H9 (cell line): ENCODE measurements around the gene KCTD20. TPM values are rescaled to one million over a fixed set of nuclear protein-coding genes. Genes with fewer than 3 reads are reported as not detected.

Source experiments
- DNase-seq: peaks from one replicate; pipeline ENCODE4 v3.0.0-alpha.2; 2017
- H2AFZ ChIP-seq: one replicate; pipeline ENCODE4 v1.6.1; 2013; ENCODE audit warnings: mild to moderate bottlenecking, low read length, control low read depth, moderate library complexity
- H2AK5ac ChIP-seq: 2 replicates; pipeline ENCODE4 v1.6.1; 2013; ENCODE audit warnings: low read length, control low read depth, mixed read lengths; ENCODE audit not compliant: insufficient read length
- H2BK120ac ChIP-seq: one replicate; pipeline ENCODE4 v1.6.1; 2013; ENCODE audit warnings: low read depth, mild to moderate bottlenecking, low read length, control low read depth, inconsistent platforms; ENCODE audit not compliant: poor library complexity, severe bottlenecking
- H2BK12ac ChIP-seq: 2 replicates; pipeline ENCODE4 v1.6.1; 2013; ENCODE audit warnings: low read length, control low read depth, mixed read lengths, low read depth; ENCODE audit not compliant: insufficient read length
- H2BK15ac ChIP-seq: 2 replicates; pipeline ENCODE4 v1.6.1; 2013; ENCODE audit warnings: low read depth, low read length, control low read depth
- H2BK20ac ChIP-seq: one replicate; pipeline ENCODE4 v1.6.1; 2013; ENCODE audit warnings: low read depth, mild to moderate bottlenecking, low read length, control low read depth, inconsistent platforms; ENCODE audit not compliant: poor library complexity, severe bottlenecking
- H2BK5ac ChIP-seq: 2 replicates; pipeline ENCODE4 v1.6.1; 2013; ENCODE audit warnings: low read length, control low read depth, mixed read lengths; ENCODE audit not compliant: insufficient read length
- H3K14ac ChIP-seq: 2 replicates; pipeline ENCODE4 v1.6.1; 2013; ENCODE audit warnings: low read length, control low read depth; ENCODE audit not compliant: insufficient read depth
- H3K18ac ChIP-seq: 2 replicates; pipeline ENCODE4 v1.6.1; 2013; ENCODE audit warnings: low read depth, mild to moderate bottlenecking, mixed read lengths, low read length, control low read depth; ENCODE audit not compliant: insufficient read length
- H3K23ac ChIP-seq: 2 replicates; pipeline ENCODE4 v1.6.1; 2013; ENCODE audit warnings: low read length, control low read depth, mixed read lengths, low read depth; ENCODE audit not compliant: insufficient read length
- H3K23me2 ChIP-seq: 2 replicates; pipeline ENCODE4 v1.6.1; 2013; ENCODE audit warnings: low read depth, mild to moderate bottlenecking, mixed read lengths, low read length, control low read depth; ENCODE audit not compliant: insufficient read length, poor library complexity, severe bottlenecking
- H3K27ac ChIP-seq: 2 replicates; pipeline ENCODE4 v1.5.1; 2013; ENCODE audit warnings: low read length, control low read depth, mixed read lengths, low read depth; ENCODE audit not compliant: insufficient read length
- H3K27me3 ChIP-seq: 2 replicates; pipeline ENCODE4 v1.6.1; 2013; ENCODE audit warnings: low read length, control low read depth, inconsistent platforms; ENCODE audit not compliant: insufficient read depth
- H3K4ac ChIP-seq: 2 replicates; pipeline ENCODE4 v1.6.1; 2013; ENCODE audit warnings: low read depth, mild to moderate bottlenecking, control low read depth, inconsistent platforms, low read length, moderate library complexity
- H3K4me1 ChIP-seq: 2 replicates; pipeline ENCODE4 v1.6.1; 2013; ENCODE audit warnings: low read length, control low read depth, inconsistent platforms; ENCODE audit not compliant: insufficient read depth
- H3K4me2 ChIP-seq: 2 replicates; pipeline ENCODE4 v1.6.1; 2013; ENCODE audit warnings: low read length, control low read depth, mixed read lengths; ENCODE audit not compliant: insufficient read length, insufficient read depth
- H3K56ac ChIP-seq: 2 replicates; pipeline ENCODE4 v1.6.1; 2013; ENCODE audit warnings: low read depth, mild to moderate bottlenecking, mixed read lengths, low read length, control low read depth; ENCODE audit not compliant: insufficient read length
- H3K79me1 ChIP-seq: 2 replicates; pipeline ENCODE4 v1.6.1; 2013; ENCODE audit warnings: low read depth, mild to moderate bottlenecking, moderate library complexity, low read length, control low read depth, inconsistent platforms; ENCODE audit not compliant: insufficient read depth, poor library complexity, severe bottlenecking
- H3K79me2 ChIP-seq: 2 replicates; pipeline ENCODE4 v1.6.1; 2013; ENCODE audit warnings: low read length, control low read depth, inconsistent platforms; ENCODE audit not compliant: insufficient read depth
- H3K9ac ChIP-seq: 2 replicates; pipeline ENCODE4 v1.6.1; 2013; ENCODE audit warnings: low read length, control low read depth, mixed read lengths; ENCODE audit not compliant: insufficient read length; ENCODE audit errors: extremely low read depth
- H3K9me3 ChIP-seq: one replicate; pipeline ENCODE4 v1.6.1; 2013; ENCODE audit warnings: low read depth, low read length, inconsistent platforms; ENCODE audit not compliant: control insufficient read depth
- H3T11ph ChIP-seq: one replicate; pipeline ENCODE4 v1.6.1; 2013; ENCODE audit warnings: mild to moderate bottlenecking, low read length, control low read depth, inconsistent platforms
- H4K20me1 ChIP-seq: one replicate; pipeline ENCODE4 v1.6.1; 2013; ENCODE audit not compliant: control insufficient read depth, insufficient read length, insufficient read depth
- H4K5ac ChIP-seq: 2 replicates; pipeline ENCODE4 v1.6.1; 2013; ENCODE audit warnings: low read depth, mild to moderate bottlenecking, mixed read lengths, low read length, control low read depth; ENCODE audit not compliant: insufficient read length
- H4K8ac ChIP-seq: replicated peaks from 2 replicates; pipeline ENCODE4 v1.6.1; 2013; ENCODE audit warnings: low read length, control low read depth, mixed read lengths, low read depth; ENCODE audit not compliant: insufficient read length
- H4K91ac ChIP-seq: 2 replicates; pipeline ENCODE4 v1.6.1; 2013; ENCODE audit warnings: low read depth, mild to moderate bottlenecking, moderate library complexity, mixed read lengths, low read length, control low read depth; ENCODE audit not compliant: insufficient read length
- H3K27ac Mint-ChIP-seq, 3 experiments: 2 replicates in 2 of 3; 3 replicates in 1 of 3; pipeline ENCODE4 v1.8.0; 2020 to 2021; ENCODE audit warnings: mixed read lengths in 3 of 3, mild to moderate bottlenecking in 1 of 3, moderate library complexity in 1 of 3
- H3K27me3 Mint-ChIP-seq: 2 replicates; pipeline ENCODE4 v1.8.0; 2021; ENCODE audit warnings: low read depth, mild to moderate bottlenecking, moderate library complexity, mixed read lengths
- H3K36me3 Mint-ChIP-seq, 3 experiments: 2 replicates in 2 of 3; 3 replicates in 1 of 3; pipeline ENCODE4 v1.8.0; 2020 to 2021; ENCODE audit warnings: low read depth in 3 of 3, mixed read lengths in 3 of 3; ENCODE audit not compliant: insufficient read depth in 1 of 3
- H3K4me1 Mint-ChIP-seq, 2 experiments: 2 replicates each; pipeline ENCODE4 v1.8.0; 2020; ENCODE audit warnings: mixed read lengths in 2 of 2
- H3K4me3 Mint-ChIP-seq, 2 experiments: 2 replicates in 1 of 2; 3 replicates in 1 of 2; pipeline ENCODE4 v1.8.0; 2020 to 2021; ENCODE audit warnings: mild to moderate bottlenecking in 2 of 2, mixed read lengths in 2 of 2, moderate library complexity in 1 of 2
- H3K9me3 Mint-ChIP-seq, 2 experiments: 2 replicates in 1 of 2; 3 replicates in 1 of 2; pipeline ENCODE4 v1.8.0; 2020; ENCODE audit warnings: mild to moderate bottlenecking in 2 of 2, mixed read lengths in 2 of 2, moderate library complexity in 1 of 2
- CTCF ChIP-seq: fragments of 200-600 bp; sonication (generic); conservative IDR thresholded peaks from 3 replicates; pipeline ENCODE4 v1.8.0; 2021; ENCODE audit warnings: antibody characterized with exemption, mild to moderate bottlenecking
- WGBS: extraction: QIAGEN DNeasy Blood & Tissue Kit; methylation state at CpG from one replicate; pipeline ENCODE4 v1.1.7; 2013; ENCODE audit warnings: missing lambda C conversion rate, low lambda C conversion rate, mixed read lengths; ENCODE audit not compliant: insufficient read length; ENCODE audit errors: extremely low coverage; 5-methylcytosine and 5-hydroxymethylcytosine counted together
- total RNA-seq: library from RNA; stranded (reverse); gene quantifications from 2 replicates; pipeline ENCODE4 v1.2.1, GENCODE V29; 2021

The KCTD20 gene
- total RNA-seq, 1 experiment from 2014 or later: 22.6 TPM

- Histone ChIP-seq H3K4ac (no peak overlapping the region), H3K79me1 (no peaks in the 10 kb centered on the region), H2BK20ac (no peak overlapping the region), H3K9me3 (no peaks in the 10 kb centered on the region), H3K56ac (no peak overlapping the region), H4K20me1 (no peaks in the 10 kb centered on the region), H2BK15ac (no peak overlapping the region), H4K5ac (no peak overlapping the region), H3K14ac (no peak overlapping the region), H4K8ac (no peak overlapping the region), H3T11ph (no peak overlapping the region), H2BK120ac (no peak overlapping the region), H4K91ac (no peak overlapping the region), H3K4me1 (no peaks in the 10 kb centered on the region), H3K79me2 (no peaks in the 10 kb centered on the region), H2BK5ac (no peak overlapping the region), H3K27me3 (no peaks in the 10 kb centered on the region), H2AFZ (no peak overlapping the region), H2AK5ac (no peak overlapping the region), H3K9ac (no peak overlapping the region), H3K27ac (no peak overlapping the region), H2BK12ac (no peak overlapping the region), H3K18ac (no peak overlapping the region), H3K23ac (no peak overlapping the region), H3K23me2 (no peaks in the 10 kb centered on the region), H3K4me2 (no peak overlapping the region)
- H3K36me3 Mint-ChIP-seq: peaks cover 5 to 59% (median 56%) of the 10 kb centered on the region in 3 experiments; a peak in 5 of 7 replicates
- no peaks in the 10 kb centered on the region; a peak in 1 of 4 replicates for H3K4me1 Mint-ChIP-seq
- DNase-seq: no peak
- WGBS: no CpG with 5 or more reads among the region's 6 CpGs
- no peak overlapping the region for H3K27ac Mint-ChIP-seq
- TF ChIP-seq CTCF: no peak
- H3K9me3 Mint-ChIP-seq: no peaks in the 10 kb centered on the region
- no peak overlapping the region for H3K4me3 Mint-ChIP-seq
- no peaks in the 10 kb centered on the region for H3K27me3 Mint-ChIP-seq
These were observed 81.2 kb downstream of the KCTD20 start for GRCh38 chr6:36523936-36524499.
